B cell (primary cell): ENCODE results near the gene ANKRD30A. TPM values are rescaled to one million over a fixed set of nuclear protein-coding genes. Genes with fewer than 3 reads are reported as not detected.
"Not testable (repeated sequence)": the region's sequence is repeated elsewhere in the genome, so short reads cannot be mapped to it uniquely, and the experiment has no call there.

Source experiments
- ATAC-seq: fragments of 200-7000 bp; cut with Tn5 transposase; one replicate; pipeline ENCODE4 v1.10.0; 2021; ENCODE audit warnings: low read depth, mild to moderate bottlenecking, moderate number of reproducible peaks, moderate library complexity
- CTCF ChIA-PET: fragments of 350-600 bp; sonication (Branson Sonifier 250); formaldehyde crosslinking; loops from one replicate; lab custom pipeline; 2021; ENCODE audit warnings: antibody characterized with exemption, inconsistent platforms; lab: Charles Lee
- POLR2A ChIA-PET: fragments of 350-600 bp; sonication (Branson Sonifier 250); formaldehyde crosslinking; loops from one replicate; lab custom pipeline; 2021; ENCODE audit warnings: antibody characterized with exemption; lab: Charles Lee
- DNase-seq: peaks from one replicate; pipeline ENCODE4 v3.0.0; 2013
- H2AFZ ChIP-seq: 2 replicates; pipeline ENCODE4 v1.6.1; 2012; ENCODE audit warnings: mild to moderate bottlenecking, low read depth, low read length; ENCODE audit not compliant: insufficient read depth, poor library complexity, severe bottlenecking
- H3K27ac ChIP-seq, 2 donors: 1 replicate in 1 of 2; 2 replicates in 1 of 2; pipeline ENCODE4 v1.5.1; 2012 to 2013; ENCODE audit warnings: low read length in 2 of 2, mild to moderate bottlenecking in 2 of 2, moderate library complexity in 1 of 2
- H3K27me3 ChIP-seq, 4 experiments: fragments of 200-600 bp in 1 of 4; sonication (generic) in 1 of 4; replicated peaks in 1 of 4; 1 replicate in 2 of 4; 2 replicates in 2 of 4; pipeline versions ENCODE4 v1.6.1 to v1.7.0; 2013 to 2016; ENCODE audit warnings: low read length in 3 of 4, mild to moderate bottlenecking in 2 of 4, mixed read lengths in 1 of 4, moderate library complexity in 1 of 4; ENCODE audit not compliant: insufficient read depth in 4 of 4, control insufficient read depth in 3 of 4; ENCODE audit errors: control extremely low read depth in 1 of 4
- H3K36me3 ChIP-seq, 2 experiments: replicated peaks in 1 of 2; 1 replicate in 1 of 2; 2 replicates in 1 of 2; pipeline versions ENCODE4 v1.6.1 to v1.7.1; 2013; ENCODE audit warnings: low read length in 1 of 2; ENCODE audit not compliant: insufficient read depth in 2 of 2, control insufficient read depth in 1 of 2; ENCODE audit errors: control extremely low read depth in 1 of 2, extremely low read depth in 1 of 2
- H3K4me1 ChIP-seq, 2 donors: fragments of 200-600 bp in 1 of 2; sonication (generic) in 1 of 2; 1 replicate in 1 of 2; 2 replicates in 1 of 2; pipeline versions ENCODE4 v1.5.1 to v1.6.1; 2013 to 2017; ENCODE audit warnings: low read length in 2 of 2; ENCODE audit not compliant: control insufficient read depth in 2 of 2, insufficient read depth in 2 of 2
- H3K4me2 ChIP-seq: replicated peaks from 2 replicates; pipeline ENCODE3; 2012; ENCODE audit warnings: mild to moderate bottlenecking, low read depth, low read length; ENCODE audit not compliant: poor library complexity, severe bottlenecking
- H3K4me3 ChIP-seq, 5 experiments: fragments of 200-600 bp in 1 of 5; sonication (generic) in 1 of 5; 1 replicate in 3 of 5; 2 replicates in 2 of 5; pipeline versions ENCODE4 v1.5.1 to v1.7.0; 2011 to 2016; ENCODE audit warnings: low read length in 4 of 5, mild to moderate bottlenecking in 4 of 5, low read depth in 2 of 5, control low read depth in 1 of 5, moderate library complexity in 1 of 5; ENCODE audit not compliant: insufficient read depth in 1 of 5; ENCODE audit errors: control extremely low read depth in 1 of 5, extremely low read depth in 1 of 5
- H3K79me2 ChIP-seq: fragments of 200-600 bp; sonication (generic); one replicate; pipeline ENCODE4 v1.6.0; 2016; ENCODE audit warnings: low read length; ENCODE audit not compliant: control insufficient read depth, insufficient read depth
- H3K9ac ChIP-seq: fragments of 200-600 bp; sonication (generic); 2 replicates; pipeline ENCODE4 v1.6.1; 2017; ENCODE audit warnings: mild to moderate bottlenecking, low read length, moderate library complexity
- H3K9me3 ChIP-seq, 3 donors: one replicate each; pipeline versions ENCODE4 v1.6.1 to v1.7.1; 2013; ENCODE audit warnings: low read length in 2 of 3; ENCODE audit not compliant: control insufficient read depth in 2 of 3, insufficient read depth in 1 of 3; ENCODE audit errors: control extremely low read depth in 1 of 3
- H4K20me1 ChIP-seq: 2 replicates; pipeline ENCODE4 v1.6.0; 2012; ENCODE audit warnings: mild to moderate bottlenecking, low read length; ENCODE audit not compliant: insufficient read depth, control insufficient read depth, poor library complexity, severe bottlenecking
- H3K27ac Mint-ChIP-seq: one replicate; pipeline ENCODE4 v1.8.0; 2021; ENCODE audit warnings: mixed read lengths
- H3K27me3 Mint-ChIP-seq: one replicate; pipeline ENCODE4 v1.8.0; 2021; ENCODE audit warnings: mixed read lengths
- H3K4me1 Mint-ChIP-seq: one replicate; pipeline ENCODE4 v1.8.0; 2021; ENCODE audit warnings: mixed read lengths
- H3K4me3 Mint-ChIP-seq: one replicate; pipeline ENCODE4 v1.8.0; 2021; ENCODE audit warnings: mixed read lengths
- H3K9me3 Mint-ChIP-seq: one replicate; pipeline ENCODE4 v1.8.0; 2022; ENCODE audit warnings: mixed read lengths; ENCODE audit not compliant: insufficient read depth
- EZH2 ChIP-seq: IDR thresholded peaks from 2 replicates; pipeline ENCODE4 v1.6.1; 2012; ENCODE audit warnings: borderline replicate concordance, low read depth, mild to moderate bottlenecking, moderate library complexity, low read length; ENCODE audit not compliant: insufficient read depth, poor library complexity, severe bottlenecking
- WGBS: methylation state at CpG from one replicate; pipeline ENCODE4 v1.1.5; 2013; ENCODE audit warnings: missing lambda C conversion rate; ENCODE audit not compliant: insufficient coverage; 5-methylcytosine and 5-hydroxymethylcytosine counted together
- intact Hi-C: fragments of 100-400 bp; cut with micrococcal nuclease; formaldehyde crosslinking; loops from one replicate; pipeline ENCODE4 v1.10.0; 2022
- polyA plus RNA-seq: library from polyadenylated mRNA; depleted of rRNA; stranded (reverse); fragments of >200 nt; gene quantifications from 2 replicates; pipeline ENCODE4 v1.2.3, GENCODE V29; 2012
- total RNA-seq, 2 donors: library from RNA; stranded (reverse); fragments of 120-200 nt in 1 of 2; gene quantifications; 1 replicate in 1 of 2; 2 replicates in 1 of 2; pipeline versions ENCODE4 v1.2.3 to v1.2.4, GENCODE V29; 2013 to 2022
- TF ChIP-seq, protein P1 (sequence below): fragments of 200-600 bp; IDR thresholded peaks from one replicate; pipeline ENCODE4 v1.8.0; 2022; ENCODE audit warnings: antibody characterized with exemption, mild to moderate bottlenecking

ANKRD30A gene
- total and polyA plus RNA-seq, 2 donors (not counting 1 experiment from before 2014, with no cell fraction given), result not detected

DNA sequence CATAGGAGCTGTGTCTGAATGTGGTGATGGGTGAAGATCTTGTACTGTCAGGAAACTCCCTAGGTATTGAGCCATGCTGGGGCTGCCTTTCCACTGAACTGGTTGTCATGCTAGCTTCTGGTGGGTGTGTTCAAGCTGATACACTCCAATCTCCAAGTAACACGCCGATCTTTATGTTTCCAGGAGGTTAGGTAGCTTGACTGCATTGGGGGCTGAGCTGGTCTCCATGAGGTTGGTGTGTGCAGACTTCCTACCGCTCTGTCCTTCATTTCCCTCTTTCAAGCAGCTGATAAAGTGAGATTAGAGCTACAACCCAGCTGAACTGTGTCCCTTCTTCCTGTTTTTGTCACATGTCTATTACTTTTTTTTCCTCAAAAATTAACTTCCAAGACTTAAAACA is 265.5 kb downstream of the ANKRD30A start:
- Mint-ChIP-seq H3K4me3 (no peak overlapping the region), H3K4me1 (no peaks in the 10 kb centered on the region), H3K27ac (no peak overlapping the region), H3K27me3 (no peaks in the 10 kb centered on the region), H3K9me3 (peaks cover 3% of the 10 kb centered on the region)
- Histone ChIP-seq H3K36me3 (no peaks in the 10 kb centered on the region), H3K9me3 (peaks cover 0 to 3% (median 3%) of the 10 kb centered on the region in 3 donors), H3K79me2 (no peaks in the 10 kb centered on the region), H3K27me3 (no peaks in the 10 kb centered on the region), H3K4me2 (no peak overlapping the region), H3K27ac (no peak overlapping the region), H4K20me1 (no peaks in the 10 kb centered on the region), H3K4me3 (no peak overlapping the region), H2AFZ (no peak overlapping the region), H3K4me1 (no peaks in the 10 kb centered on the region), H3K9ac (no peak overlapping the region)
- no peak for ATAC-seq
- intact Hi-C loops, result no loop called here
- DNase-seq, result no peak
- no peak for TF ChIP-seq EZH2
- TF ChIP-seq, protein P1, sequence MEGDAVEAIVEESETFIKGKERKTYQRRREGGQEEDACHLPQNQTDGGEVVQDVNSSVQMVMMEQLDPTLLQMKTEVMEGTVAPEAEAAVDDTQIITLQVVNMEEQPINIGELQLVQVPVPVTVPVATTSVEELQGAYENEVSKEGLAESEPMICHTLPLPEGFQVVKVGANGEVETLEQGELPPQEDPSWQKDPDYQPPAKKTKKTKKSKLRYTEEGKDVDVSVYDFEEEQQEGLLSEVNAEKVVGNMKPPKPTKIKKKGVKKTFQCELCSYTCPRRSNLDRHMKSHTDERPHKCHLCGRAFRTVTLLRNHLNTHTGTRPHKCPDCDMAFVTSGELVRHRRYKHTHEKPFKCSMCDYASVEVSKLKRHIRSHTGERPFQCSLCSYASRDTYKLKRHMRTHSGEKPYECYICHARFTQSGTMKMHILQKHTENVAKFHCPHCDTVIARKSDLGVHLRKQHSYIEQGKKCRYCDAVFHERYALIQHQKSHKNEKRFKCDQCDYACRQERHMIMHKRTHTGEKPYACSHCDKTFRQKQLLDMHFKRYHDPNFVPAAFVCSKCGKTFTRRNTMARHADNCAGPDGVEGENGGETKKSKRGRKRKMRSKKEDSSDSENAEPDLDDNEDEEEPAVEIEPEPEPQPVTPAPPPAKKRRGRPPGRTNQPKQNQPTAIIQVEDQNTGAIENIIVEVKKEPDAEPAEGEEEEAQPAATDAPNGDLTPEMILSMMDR, result no peak
- POLR2A ChIA-PET, result no interaction called here
- CTCF ChIA-PET, result no interaction called here
- 94% methylated on average over 2 of the region's 3 CpGs for WGBS

DNA sequence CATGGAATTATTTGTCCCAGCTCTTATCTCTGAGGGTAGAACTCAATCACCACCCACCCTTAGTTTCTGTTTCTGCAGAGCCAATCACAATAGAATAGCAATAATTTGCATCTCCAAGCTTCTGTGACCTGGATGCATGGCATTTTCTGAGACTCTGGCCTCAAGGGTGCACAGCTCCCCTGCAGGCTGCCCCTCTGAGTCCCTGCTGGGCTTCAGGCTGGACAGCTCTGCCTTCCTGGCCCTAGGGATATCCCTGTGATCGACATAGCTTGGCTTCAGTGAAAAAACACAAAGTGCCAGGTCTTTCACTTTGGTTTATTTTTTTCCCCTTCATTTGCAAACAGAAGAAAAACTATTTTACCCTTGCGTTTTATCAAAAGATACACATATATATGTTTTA is 275.4 kb downstream of the ANKRD30A start:
- H3K4me2 ChIP-seq, H3K27me3 Mint-ChIP-seq: not testable (repeated sequence)

More for the DNA sequence above, 275.4 kb downstream of the ANKRD30A start:
- intact Hi-C loops, H3K9ac ChIP-seq, H2AFZ ChIP-seq, H3K27ac Mint-ChIP-seq, POLR2A ChIA-PET, DNase-seq, H3K4me1 Mint-ChIP-seq, CTCF ChIA-PET, H3K4me3 ChIP-seq, H3K27me3 ChIP-seq, H3K9me3 ChIP-seq, ATAC-seq, H4K20me1 ChIP-seq, H3K4me3 Mint-ChIP-seq, H3K9me3 Mint-ChIP-seq, H3K79me2 ChIP-seq, H3K4me1 ChIP-seq, H3K27ac ChIP-seq, H3K36me3 ChIP-seq: not testable (repeated sequence)
- WGBS, result no CpG with 5 or more reads among the region's 2 CpGs
